IMR-90 (cell line): ENCODE results near the gene CTSS. TPM values are rescaled to one million over a fixed set of nuclear protein-coding genes. Genes with fewer than 3 reads are reported as not detected.

ENCODE experiments used
- ATAC-seq: fragments of 200-7000 bp; cut with Tn5 transposase; 2 replicates; pipeline ENCODE4 v1.9.1; 2020; ENCODE audit warnings: low read depth, mild to moderate bottlenecking, moderate library complexity
- BruUV-seq: library from RNA; stranded (reverse); fragments of 400-500 nt; replicated peaks from 2 replicates; lab custom pipeline; 2021; lab: Mats Ljungman, UMichigan
- CTCF ChIA-PET: fragments of 300-600 bp; formaldehyde crosslinking; extraction: SDS; loops from one replicate; lab custom pipeline; 2021; ENCODE audit warnings: antibody characterized with exemption; lab: Yijun Ruan, JAX
- POLR2A ChIA-PET: fragments of 300-600 bp; sonication (Branson Sonifier 250); formaldehyde crosslinking; loops from one replicate; lab custom pipeline; 2022; ENCODE audit warnings: antibody characterized with exemption; ENCODE audit not compliant: unreplicated experiment; lab: Charles Lee
- DNase-seq: peaks from one replicate; pipeline ENCODE4 v3.0.0; 2013
- H2AFZ ChIP-seq: replicated peaks from 2 replicates; pipeline ENCODE3; 2013; ENCODE audit warnings: low read length, mild to moderate bottlenecking; ENCODE audit not compliant: poor library complexity
- H2AK5ac ChIP-seq: 2 replicates; pipeline ENCODE4 v1.6.1; 2013; ENCODE audit warnings: low read depth, low read length, inconsistent platforms
- H2AK9ac ChIP-seq: replicated peaks from 2 replicates; pipeline ENCODE3; 2013; ENCODE audit warnings: mild to moderate bottlenecking, low read depth, low read length, moderate library complexity; ENCODE audit not compliant: poor library complexity
- H2BK120ac ChIP-seq: 2 replicates; pipeline ENCODE4 v1.6.1; 2013; ENCODE audit warnings: low read depth, low read length, inconsistent platforms
- H2BK15ac ChIP-seq: 3 replicates; pipeline ENCODE4 v1.6.1; 2013; ENCODE audit warnings: low read depth, low read length, inconsistent platforms
- H2BK20ac ChIP-seq: 2 replicates; pipeline ENCODE4 v1.6.1; 2013; ENCODE audit warnings: low read depth, mild to moderate bottlenecking, inconsistent platforms, low read length, moderate library complexity
- H2BK5ac ChIP-seq: 2 replicates; pipeline ENCODE4 v1.6.1; 2013; ENCODE audit warnings: mild to moderate bottlenecking, low read depth, low read length, inconsistent platforms; ENCODE audit not compliant: poor library complexity, severe bottlenecking
- H3K14ac ChIP-seq: replicated peaks from 2 replicates; pipeline ENCODE4 v1.6.1; 2013; ENCODE audit warnings: low read depth, low read length, inconsistent platforms
- H3K18ac ChIP-seq: 2 replicates; pipeline ENCODE4 v1.6.1; 2013; ENCODE audit warnings: low read depth, low read length, control low read depth
- H3K23ac ChIP-seq: 2 replicates; pipeline ENCODE4 v1.6.1; 2013; ENCODE audit warnings: low read depth, low read length, inconsistent platforms
- H3K27ac ChIP-seq: 2 replicates; pipeline ENCODE4 v1.5.1; 2013; ENCODE audit warnings: mild to moderate bottlenecking, control low read depth, low read length; ENCODE audit not compliant: insufficient read depth
- H3K27me3 ChIP-seq: 2 replicates; pipeline ENCODE4 v1.6.1; 2013; ENCODE audit warnings: low read length; ENCODE audit not compliant: control insufficient read depth, insufficient read depth
- H3K36me3 ChIP-seq: 2 replicates; pipeline ENCODE4 v1.6.1; 2013; ENCODE audit warnings: low read length, mixed read lengths; ENCODE audit not compliant: control insufficient read depth, insufficient read depth
- H3K4ac ChIP-seq: 2 replicates; pipeline ENCODE4 v1.6.1; 2013; ENCODE audit warnings: low read depth, low read length, inconsistent platforms
- H3K4me1 ChIP-seq: 2 replicates; pipeline ENCODE4 v1.6.1; 2013; ENCODE audit warnings: low read length, mixed read lengths; ENCODE audit not compliant: control insufficient read depth, insufficient read depth
- H3K4me2 ChIP-seq: 2 replicates; pipeline ENCODE4 v1.6.1; 2013; ENCODE audit warnings: low read depth, mild to moderate bottlenecking, control low read depth, low read length, moderate library complexity
- H3K4me3 ChIP-seq: 2 replicates; pipeline ENCODE4 v1.5.1; 2013; ENCODE audit warnings: low read depth, mild to moderate bottlenecking, control low read depth, low read length, moderate library complexity; ENCODE audit not compliant: insufficient read depth
- H3K56ac ChIP-seq: 2 replicates; pipeline ENCODE4 v1.6.1; 2013; ENCODE audit warnings: low read length, inconsistent platforms; ENCODE audit not compliant: insufficient read depth; ENCODE audit errors: extremely low read depth
- H3K79me1 ChIP-seq, 2 experiments: 2 replicates each; pipeline ENCODE4 v1.6.1; 2013; ENCODE audit warnings: low read length in 2 of 2, inconsistent platforms in 1 of 2, low read depth in 1 of 2
- H3K9ac ChIP-seq: 2 replicates; pipeline ENCODE4 v1.6.1; 2013; ENCODE audit warnings: low read depth, low read length, control low read depth
- H3K9me1 ChIP-seq: 2 replicates; pipeline ENCODE4 v1.6.1; 2013; ENCODE audit warnings: low read length, inconsistent platforms; ENCODE audit not compliant: insufficient read depth
- H3K9me3 ChIP-seq: 2 replicates; pipeline ENCODE4 v1.6.1; 2013; ENCODE audit warnings: low read length; ENCODE audit not compliant: control insufficient read depth, insufficient read depth
- H4K20me1 ChIP-seq: 2 replicates; pipeline ENCODE4 v1.6.1; 2013; ENCODE audit warnings: low read length, inconsistent platforms; ENCODE audit not compliant: insufficient read depth
- H4K5ac ChIP-seq: 2 replicates; pipeline ENCODE4 v1.6.1; 2013; ENCODE audit warnings: mild to moderate bottlenecking, low read depth, low read length, control low read depth
- H4K8ac ChIP-seq, 2 experiments: 2 replicates each; pipeline ENCODE4 v1.6.1; 2013; ENCODE audit warnings: low read depth in 2 of 2, low read length in 2 of 2, control low read depth in 1 of 2, inconsistent platforms in 1 of 2
- H4K91ac ChIP-seq: 2 replicates; pipeline ENCODE4 v1.6.1; 2013; ENCODE audit warnings: low read depth, low read length, inconsistent platforms; ENCODE audit not compliant: insufficient read depth
- BHLHE40 ChIP-seq: fragments of 150-350 bp; IDR thresholded peaks from 2 replicates; pipeline ENCODE4 v1.6.1; 2016; ENCODE audit warnings: mild to moderate bottlenecking, low read depth, low read length
- FOS ChIP-seq: fragments of 150-350 bp; IDR thresholded peaks from 2 replicates; pipeline ENCODE4 v1.6.1; 2016; ENCODE audit warnings: low read depth, low read length
- MAZ ChIP-seq: IDR thresholded peaks from 2 replicates; pipeline ENCODE4 v1.6.1; 2012; ENCODE audit warnings: low read depth, mild to moderate bottlenecking, low read length, improper control_type of control experiment, moderate library complexity, borderline replicate concordance
- NFE2L2 ChIP-seq: fragments of 150-350 bp; IDR thresholded peaks from 2 replicates; pipeline ENCODE4 v1.6.1; 2016; ENCODE audit warnings: low read depth, mild to moderate bottlenecking, low read length
- WGBS, 2 experiments: methylation state at CpG; one replicate each; pipeline versions ENCODE4 v1.1.5 to v1.1.7; 2013; ENCODE audit warnings: missing lambda C conversion rate in 2 of 2; ENCODE audit not compliant: insufficient read length in 1 of 2; ENCODE audit errors: extremely low coverage in 2 of 2; 5-methylcytosine and 5-hydroxymethylcytosine counted together
- dilution Hi-C: fragments of 300-500 bp; cut with HindIII; formaldehyde crosslinking; loops from one replicate; pipeline ENCODE4 v1.14.3; 2018; ENCODE audit warnings: low sequenced_read_pairs; ENCODE audit not compliant: unreplicated experiment
- in situ Hi-C: fragments of 300-500 bp; cut with MboI; formaldehyde crosslinking; loops from 3 replicates; pipeline ENCODE4 v1.14.3; 2019; ENCODE audit warnings: low sequenced_read_pairs, inconsistent platforms, mixed read lengths
- intact Hi-C: fragments of 100-400 bp; cut with micrococcal nuclease; formaldehyde crosslinking; loops from 2 replicates; pipeline ENCODE4 v1.10.0; 2022
- polyA plus RNA-seq, 3 experiments: library from polyadenylated mRNA; depleted of rRNA; stranded (reverse); fragments of >200 nt; gene quantifications; 2 replicates each; pipeline ENCODE4 v1.2.3, GENCODE V29; 2012; ENCODE audit warnings: low replicate concordance in 1 of 3
- total RNA-seq: library from RNA; depleted of rRNA; stranded (reverse); fragments of >200 nt; gene quantifications from 2 replicates; pipeline ENCODE4 v1.2.3, GENCODE V29; 2012
- TF ChIP-seq, protein P1 (sequence below): fragments of 150-350 bp; IDR thresholded peaks from 2 replicates; pipeline ENCODE4 v1.6.1; 2017; ENCODE audit warnings: mild to moderate bottlenecking, antibody characterized with exemption, low read length, low read depth

The CTSS gene
- total and polyA plus RNA-seq, 2 of the 4 experiments (the other 2 are of a cell fraction), result 0.18 to 0.48 TPM

DNA sequence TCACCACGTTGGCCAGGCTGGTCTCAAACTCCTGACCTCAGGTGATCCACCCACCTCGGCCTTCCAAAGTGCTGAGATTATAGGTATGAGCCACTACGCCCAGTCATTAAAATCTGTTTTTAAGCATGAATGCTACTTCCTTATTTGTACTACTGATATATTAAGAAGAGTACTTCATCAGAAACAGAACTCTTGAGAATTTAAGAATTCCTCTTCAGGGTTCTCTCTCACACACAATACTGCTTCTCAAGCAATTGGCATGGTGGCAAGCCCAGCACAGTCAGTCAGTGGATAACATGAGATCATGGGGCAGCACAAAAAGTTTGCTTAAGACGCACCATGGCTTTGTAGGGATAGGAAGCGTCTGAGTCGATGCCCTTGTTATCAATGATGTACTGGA lies 14.1 kb downstream of the CTSS start:
- Histone ChIP-seq H3K56ac (no peak overlapping the region), H3K23ac (no peak overlapping the region), H3K79me1 (no peaks in the 10 kb centered on the region), H3K4ac (no peak overlapping the region), H3K27me3 (no peaks in the 10 kb centered on the region), H3K4me2 (no peak overlapping the region), H2BK15ac (no peak overlapping the region), H2BK120ac (no peak overlapping the region), H2AK5ac (no peak overlapping the region), H3K27ac (no peak overlapping the region), H3K9ac (no peak overlapping the region), H3K14ac (no peak overlapping the region; the same call in 1 of the 2 replicates), H3K9me3 (no peaks in the 10 kb centered on the region), H2BK20ac (no peak overlapping the region), H2AFZ (no peak overlapping the region), H3K18ac (no peak overlapping the region), H4K20me1 (no peaks in the 10 kb centered on the region), H4K91ac (no peak overlapping the region), H2AK9ac (no peak overlapping the region), H3K4me3 (no peak overlapping the region), H2BK5ac (no peak overlapping the region), H3K9me1 (no peaks in the 10 kb centered on the region), H3K36me3 (no peaks in the 10 kb centered on the region), H3K4me1 (no peaks in the 10 kb centered on the region), H4K5ac (no peak overlapping the region), H4K8ac (no peak overlapping the region)
- in situ Hi-C loops (no loop called here), dilution Hi-C loops (no loop called here), intact Hi-C loops (no loop called here)
- ChIA-PET POLR2A (no interaction called here), CTCF (no interaction called here)
- DNase-seq (no peak), ATAC-seq (no peak)
- 94% methylated on average over 3 of the region's 6 CpGs; no CpG with 5 or more reads in 1 of the 2 experiments for WGBS, 2 experiments
- BruUV-seq, result no TSS peak
- TF ChIP-seq BHLHE40 (no peak), FOS (no peak), NFE2L2 (no peak), MAZ (no peak)
- TF ChIP-seq, protein P1, sequence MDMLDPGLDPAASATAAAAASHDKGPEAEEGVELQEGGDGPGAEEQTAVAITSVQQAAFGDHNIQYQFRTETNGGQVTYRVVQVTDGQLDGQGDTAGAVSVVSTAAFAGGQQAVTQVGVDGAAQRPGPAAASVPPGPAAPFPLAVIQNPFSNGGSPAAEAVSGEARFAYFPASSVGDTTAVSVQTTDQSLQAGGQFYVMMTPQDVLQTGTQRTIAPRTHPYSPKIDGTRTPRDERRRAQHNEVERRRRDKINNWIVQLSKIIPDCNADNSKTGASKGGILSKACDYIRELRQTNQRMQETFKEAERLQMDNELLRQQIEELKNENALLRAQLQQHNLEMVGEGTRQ, result no peak
